GM12878 (cell line): Measurements from ENCODE around the gene AGRN. TPM values are rescaled to one million over a fixed set of nuclear protein-coding genes. Genes with fewer than 3 reads are reported as not detected.

Source experiments
- CTCF ChIP-seq, 3 experiments: IDR thresholded peaks in 2 of 3; conservative IDR thresholded peaks in 1 of 3; 2 replicates each; pipeline ENCODE4 v1.5.1; 2011; ENCODE audit warnings: low read depth in 3 of 3, low read length in 3 of 3, mild to moderate bottlenecking in 3 of 3, control low read depth in 2 of 3, moderate library complexity in 2 of 3, inconsistent platforms in 1 of 3, mixed read lengths in 1 of 3; ENCODE audit not compliant: control insufficient read depth in 2 of 3, insufficient read depth in 1 of 3; ENCODE audit errors: extremely low read depth in 1 of 3
- CUX1 ChIP-seq: IDR thresholded peaks from 2 replicates; pipeline ENCODE4 v1.6.1; 2012; ENCODE audit warnings: improper control_type of control experiment, low read depth, low read length; ENCODE audit not compliant: insufficient replicate concordance
- E2F8 ChIP-seq: fragments of 450-650 bp; IDR thresholded peaks from 2 replicates; pipeline ENCODE4 v1.6.1; 2018; ENCODE audit warnings: mild to moderate bottlenecking, low read depth, moderate library complexity; ENCODE audit not compliant: partially characterized antibody
- FOXK2 ChIP-seq: fragments of 450-650 bp; IDR thresholded peaks from 2 replicates; pipeline ENCODE4 v1.6.1; 2017; ENCODE audit warnings: mild to moderate bottlenecking, moderate library complexity
- POLR2AphosphoS5 ChIP-seq: IDR thresholded peaks from 2 replicates; pipeline ENCODE4 v1.6.1; 2011; ENCODE audit warnings: mild to moderate bottlenecking, low read length, inconsistent platforms
- SMC3 ChIP-seq: IDR thresholded peaks from 2 replicates; pipeline ENCODE4 v1.6.1; 2011; ENCODE audit warnings: low read length, improper control_type of control experiment, borderline replicate concordance
- STAT3 ChIP-seq: IDR thresholded peaks from 2 replicates; pipeline ENCODE4 v1.6.1; 2011; ENCODE audit warnings: low read depth, low read length, improper control_type of control experiment
- YY1 ChIP-seq: IDR thresholded peaks from 2 replicates; pipeline ENCODE4 v1.6.1; 2011; ENCODE audit warnings: low read depth, mild to moderate bottlenecking, low read length
- polyA plus RNA-seq, 11 experiments: library from polyadenylated mRNA; depleted of rRNA in 4 of 11; unstranded in 6 of 11; stranded (reverse) in 5 of 11; fragments of >200 nt; fragmentation: Nextera tagmentation in 4 of 11; fragmentation: Illumina TruSeq in 1 of 11; extraction: Ambion mirVana in 4 of 11; extraction: Trizol in 1 of 11; gene quantifications; 1 replicate in 1 of 11; 2 replicates in 10 of 11; pipeline versions ENCODE4 v1.2.1 to v1.2.3, GENCODE V29; 2011 to 2016; ENCODE audit warnings: inconsistent platforms in 2 of 11, missing spikeins in 2 of 11, low read depth in 1 of 11
- total RNA-seq, 4 experiments: library from RNA; depleted of rRNA in 3 of 4; stranded (reverse); fragments of >200 nt in 3 of 4; fragmentation: Illumina TruSeq in 1 of 4; extraction: Trizol in 1 of 4; gene quantifications; 2 replicates each; pipeline versions ENCODE4 v1.2.1 to v1.2.3, GENCODE V29; 2013 to 2021

Gene AGRN
- total and polyA plus RNA-seq, 10 of the 15 experiments (the other 5 are each of a cell fraction or from before 2014, with no cell fraction given), result 0.02 to 41.8 (median 4.1) TPM

- 0 out of 2 replicates have a peak, but pooled peaks have one; percentile 1 for TF ChIP-seq POLR2AphosphoS5
- no peak for TF ChIP-seq YY1
- TF ChIP-seq SMC3, result no peak
- no peak for TF ChIP-seq CTCF (IDR thresholded peaks at IDR 0.05 in 2 of 3, conservative IDR thresholded peaks at IDR 0.05 in 1 of 3; ENCODE audit: control insufficient read depth in 2 of 3, extremely low read depth in 1 of 3, insufficient read depth in 1 of 3, low read depth in 3 of 3, low read length in 3 of 3)
- TF ChIP-seq STAT3, result no peak
- TF ChIP-seq FOXK2, result no peak
- no peak for TF ChIP-seq CUX1
- TF ChIP-seq E2F8, result no peak
- TF ChIP-seq, all 136 proteins: peak for 4
These were observed 18.7 kb upstream of the AGRN start (continued) for GRCh38 chr1:1001057-1001783.
